GM12878 (cell line): Measurements from ENCODE around the gene OR52D1. TPM values are rescaled to one million over a fixed set of nuclear protein-coding genes. Genes with fewer than 3 reads are reported as not detected.
A peak's percentile ranks its signal among the peaks of the same experiment; 100 is the strongest.

ENCODE experiments used
- ATAC-seq: fragments of 200-7000 bp; cut with Tn5 transposase; 3 replicates; pipeline ENCODE4 v1.9.1; 2020; ENCODE audit warnings: mild to moderate bottlenecking, moderate library complexity
- BruUV-seq: library from RNA; stranded (reverse); fragments of 400-500 nt; replicated peaks from 2 replicates; lab custom pipeline; 2021; lab: Mats Ljungman, UMichigan
- CTCF ChIA-PET: fragments of 300-600 bp; sonication (Branson Sonifier 250); formaldehyde crosslinking; extraction: SDS; loops from one replicate; lab custom pipeline; 2021; ENCODE audit warnings: inconsistent platforms; lab: Yijun Ruan, JAX
- POLR2A ChIA-PET: fragments of 350-600 bp; formaldehyde crosslinking; extraction: SDS; loops from one replicate; lab custom pipeline; 2021; ENCODE audit warnings: inconsistent platforms; lab: Charles Lee
- RAD21 ChIA-PET: fragments of 300-600 bp; sonication (Branson Sonifier 250); formaldehyde crosslinking; loops from one replicate; lab custom pipeline; 2023; ENCODE audit warnings: antibody characterized with exemption; ENCODE audit not compliant: unreplicated experiment; lab: Charles Lee
- SMC1A ChIA-PET: fragments of 300-600 bp; sonication (Branson Sonifier 250); formaldehyde crosslinking; loops from one replicate; lab custom pipeline; 2023; ENCODE audit not compliant: unreplicated experiment, uncharacterized antibody; lab: Charles Lee
- DNase-seq: peaks from one replicate; pipeline ENCODE4 v3.0.0-alpha.2; 2011; ENCODE audit warnings: low read depth, low spot score
- FAIRE-seq: peaks from 3 replicates; lab custom pipeline; 2011; peaks lifted over from hg19 to GRCh38; lab: Jason Lieb, UNC
- H2AFZ ChIP-seq: 2 replicates; pipeline ENCODE4 v1.6.0; 2011; ENCODE audit warnings: low read depth, low read length, control low read depth; ENCODE audit not compliant: control insufficient read depth
- H3K27ac ChIP-seq: 2 replicates; pipeline ENCODE4 v1.5.1; 2011; ENCODE audit warnings: control low read depth; ENCODE audit not compliant: control insufficient read depth, insufficient read depth
- H3K27me3 ChIP-seq, 2 experiments: replicated peaks in 1 of 2; 2 replicates each; pipeline versions ENCODE4 v1.6.0 to v1.6.1; 2011; ENCODE audit warnings: low read length in 1 of 2; ENCODE audit not compliant: control insufficient read depth in 2 of 2, insufficient read depth in 2 of 2
- H3K36me3 ChIP-seq, 2 experiments: 2 replicates each; pipeline ENCODE4 v1.5.1; 2011; ENCODE audit warnings: low read length in 1 of 2; ENCODE audit not compliant: control insufficient read depth in 2 of 2, insufficient read depth in 2 of 2
- H3K4me1 ChIP-seq: 2 replicates; pipeline ENCODE4 v1.6.1; 2011; ENCODE audit warnings: mild to moderate bottlenecking, low read length, moderate library complexity, mixed read lengths; ENCODE audit not compliant: control insufficient read depth, insufficient read depth
- H3K4me2 ChIP-seq: 2 replicates; pipeline ENCODE4 v1.6.0; 2011; ENCODE audit warnings: control low read depth; ENCODE audit not compliant: control insufficient read depth, insufficient read depth
- H3K4me3 ChIP-seq: fragments of 200-600 bp; sonication (generic); 2 replicates; pipeline ENCODE4 v1.5.1; 2016
- H3K79me2 ChIP-seq: 2 replicates; pipeline ENCODE4 v1.6.0; 2011; ENCODE audit warnings: low read length; ENCODE audit not compliant: control insufficient read depth, insufficient read depth
- H3K9ac ChIP-seq: 2 replicates; pipeline ENCODE4 v1.8.0; 2011; ENCODE audit warnings: low read length, control low read depth, mixed read lengths; ENCODE audit not compliant: control insufficient read depth, insufficient read depth
- H3K9me3 ChIP-seq: replicated peaks from 3 replicates; pipeline ENCODE4 v1.5.1; 2011; ENCODE audit warnings: mild to moderate bottlenecking, low read length; ENCODE audit not compliant: control insufficient read depth, insufficient read depth
- H4K20me1 ChIP-seq: 2 replicates; pipeline ENCODE4 v1.6.0; 2011; ENCODE audit not compliant: control insufficient read depth, insufficient read depth
- ATF7 ChIP-seq: fragments of 450-650 bp; IDR thresholded peaks from 2 replicates; pipeline ENCODE4 v1.6.1; 2016; ENCODE audit warnings: low read depth, mild to moderate bottlenecking
- BACH1 ChIP-seq: fragments of 450-650 bp; IDR thresholded peaks from 2 replicates; pipeline ENCODE4 v1.6.1; 2017; ENCODE audit warnings: mild to moderate bottlenecking, borderline replicate concordance
- CHD2 ChIP-seq: IDR thresholded peaks from 2 replicates; pipeline ENCODE4 v1.6.1; 2011; ENCODE audit warnings: low read depth, low read length, improper control_type of control experiment, borderline replicate concordance
- HDAC2 ChIP-seq: fragments of 200-600 bp; sonication (generic); IDR thresholded peaks from 2 replicates; pipeline ENCODE4 v1.6.1; 2017
- JUNB ChIP-seq: IDR thresholded peaks from 2 replicates; pipeline ENCODE4 v1.6.1; 2016; ENCODE audit warnings: antibody characterized with exemption, mild to moderate bottlenecking
- KAT2A ChIP-seq: conservative IDR thresholded peaks from 2 replicates; pipeline ENCODE4 v1.6.1; 2011; ENCODE audit warnings: low read depth, low read length; ENCODE audit not compliant: control insufficient read depth
- PAX5 ChIP-seq: IDR thresholded peaks from 2 replicates; pipeline ENCODE4 v1.6.1; 2011; ENCODE audit warnings: low read depth, low read length, borderline replicate concordance
- PML ChIP-seq: IDR thresholded peaks from 2 replicates; pipeline ENCODE4 v1.6.1; 2012; ENCODE audit warnings: low read length, inconsistent platforms
- RAD21 ChIP-seq: IDR thresholded peaks from 2 replicates; pipeline ENCODE4 v1.6.1; 2011; ENCODE audit warnings: mild to moderate bottlenecking, low read depth, low read length, moderate library complexity; ENCODE audit not compliant: insufficient read depth
- SMC3 ChIP-seq: IDR thresholded peaks from 2 replicates; pipeline ENCODE4 v1.6.1; 2011; ENCODE audit warnings: low read length, improper control_type of control experiment, borderline replicate concordance
- SREBF2 ChIP-seq: IDR thresholded peaks from 2 replicates; pipeline ENCODE4 v1.6.1; 2012; ENCODE audit warnings: mild to moderate bottlenecking, low read length
- TCF12 ChIP-seq: IDR thresholded peaks from 2 replicates; pipeline ENCODE4 v1.6.1; 2011; ENCODE audit warnings: low read depth, mild to moderate bottlenecking, low read length
- YBX1 ChIP-seq: fragments of 450-650 bp; IDR thresholded peaks from 2 replicates; pipeline ENCODE4 v1.6.1; 2016; ENCODE audit warnings: antibody characterized with exemption
- YY1 ChIP-seq: IDR thresholded peaks from 2 replicates; pipeline ENCODE4 v1.6.1; 2011; ENCODE audit warnings: low read depth, mild to moderate bottlenecking, low read length
- WGBS: methylation state at CpG from one replicate; pipeline ENCODE4 v1.1.6; 2016; ENCODE audit warnings: low lambda C conversion rate; ENCODE audit not compliant: insufficient replicate concordance, insufficient coverage; ENCODE audit errors: missing lambda C conversion rate; 5-methylcytosine and 5-hydroxymethylcytosine counted together
- in situ Hi-C: fragments of 300-500 bp; cut with MboI; formaldehyde crosslinking; loops from 9 replicates; pipeline ENCODE4 v1.14.3; 2018; ENCODE audit warnings: mixed read lengths
- intact Hi-C: fragments of 100-400 bp; cut with micrococcal nuclease; formaldehyde crosslinking; loops from one replicate; pipeline ENCODE4 v1.14.2; 2022; ENCODE audit not compliant: unreplicated experiment
- polyA plus RNA-seq, 11 experiments: library from polyadenylated mRNA; depleted of rRNA in 4 of 11; unstranded in 6 of 11; stranded (reverse) in 5 of 11; fragments of >200 nt; fragmentation: Nextera tagmentation in 4 of 11; fragmentation: Illumina TruSeq in 1 of 11; extraction: Ambion mirVana in 4 of 11; extraction: Trizol in 1 of 11; gene quantifications; 1 replicate in 1 of 11; 2 replicates in 10 of 11; pipeline versions ENCODE4 v1.2.1 to v1.2.3, GENCODE V29; 2011 to 2016; ENCODE audit warnings: inconsistent platforms in 2 of 11, missing spikeins in 2 of 11, low read depth in 1 of 11
- total RNA-seq, 4 experiments: library from RNA; depleted of rRNA in 3 of 4; stranded (reverse); fragments of >200 nt in 3 of 4; fragmentation: Illumina TruSeq in 1 of 4; extraction: Trizol in 1 of 4; gene quantifications; 2 replicates each; pipeline versions ENCODE4 v1.2.1 to v1.2.3, GENCODE V29; 2013 to 2021
- TF ChIP-seq, protein P1 (sequence below): fragments of 450-650 bp; IDR thresholded peaks from 2 replicates; pipeline ENCODE4 v1.6.1; 2016; ENCODE audit warnings: mild to moderate bottlenecking
- TF ChIP-seq, protein P2 (sequence below): IDR thresholded peaks from 2 replicates; pipeline ENCODE4 v1.6.1; 2011; ENCODE audit warnings: borderline replicate concordance, low read depth, mild to moderate bottlenecking, moderate library complexity, low read length; ENCODE audit not compliant: insufficient read depth, poor library complexity, severe bottlenecking
- TF ChIP-seq, protein P3 (sequence below), 3 experiments: IDR thresholded peaks in 2 of 3; conservative IDR thresholded peaks in 1 of 3; 2 replicates each; pipeline ENCODE4 v1.5.1; 2011; ENCODE audit warnings: low read depth in 3 of 3, low read length in 3 of 3, mild to moderate bottlenecking in 3 of 3, control low read depth in 2 of 3, moderate library complexity in 2 of 3, inconsistent platforms in 1 of 3, mixed read lengths in 1 of 3; ENCODE audit not compliant: control insufficient read depth in 2 of 3, insufficient read depth in 1 of 3; ENCODE audit errors: extremely low read depth in 1 of 3

The OR52D1 gene
- total and polyA plus RNA-seq, 10 of the 15 experiments (the other 5 are each of a cell fraction or from before 2014, with no cell fraction given) = not detected

- 2% methylated on average over 2 of the region's 2 CpGs for WGBS
- in situ Hi-C loops = no loop called here
- Histone ChIP-seq H3K27ac (no peak overlapping the region), H3K79me2 (no peaks in the 10 kb centered on the region), H3K36me3 (no peaks in the 10 kb centered on the region), H3K4me1 (no peaks in the 10 kb centered on the region), H3K9me3 (no peaks in the 10 kb centered on the region), H3K9ac (no peak overlapping the region), H3K4me2 (no peak overlapping the region), H3K27me3 (no peaks in the 10 kb centered on the region; a peak in 1 of 4 replicates), H4K20me1 (no peaks in the 10 kb centered on the region), H2AFZ (no peak overlapping the region), H3K4me3 (no peak overlapping the region)
- FAIRE-seq (peak; percentile 35), DNase-seq (no peak), ATAC-seq (peak; percentile 90)
- BruUV-seq = no TSS peak
- CTCF ChIA-PET = interaction anchor here (0.6 to 3.4 kb wide), 27 partner anchors 9 to 878 kb away, joined by 3 to 20 read pairs (median 6); partner anchors contain the start of genes OR52N2 and TRIM5
- RAD21 ChIA-PET = interaction anchor here (0.7 to 2.4 kb wide), 9 partner anchors 23 to 415 kb away, joined by 3 to 13 read pairs (median 6); partner anchors contain the start of gene TRIM5
- POLR2A ChIA-PET = no interaction called here
- intact Hi-C loops = loop anchor here (1.0 to 5.0 kb wide), 3 partner anchors 77 to 332 kb away; partner anchors contain the start of gene OR52N2
- TF ChIP-seq, protein P1, sequence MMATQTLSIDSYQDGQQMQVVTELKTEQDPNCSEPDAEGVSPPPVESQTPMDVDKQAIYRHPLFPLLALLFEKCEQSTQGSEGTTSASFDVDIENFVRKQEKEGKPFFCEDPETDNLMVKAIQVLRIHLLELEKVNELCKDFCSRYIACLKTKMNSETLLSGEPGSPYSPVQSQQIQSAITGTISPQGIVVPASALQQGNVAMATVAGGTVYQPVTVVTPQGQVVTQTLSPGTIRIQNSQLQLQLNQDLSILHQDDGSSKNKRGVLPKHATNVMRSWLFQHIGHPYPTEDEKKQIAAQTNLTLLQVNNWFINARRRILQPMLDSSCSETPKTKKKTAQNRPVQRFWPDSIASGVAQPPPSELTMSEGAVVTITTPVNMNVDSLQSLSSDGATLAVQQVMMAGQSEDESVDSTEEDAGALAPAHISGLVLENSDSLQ = no peak
- no peak for TF ChIP-seq ATF7
- TF ChIP-seq CHD2 = no peak
- TF ChIP-seq HDAC2 = no peak
- TF ChIP-seq, protein P2, sequence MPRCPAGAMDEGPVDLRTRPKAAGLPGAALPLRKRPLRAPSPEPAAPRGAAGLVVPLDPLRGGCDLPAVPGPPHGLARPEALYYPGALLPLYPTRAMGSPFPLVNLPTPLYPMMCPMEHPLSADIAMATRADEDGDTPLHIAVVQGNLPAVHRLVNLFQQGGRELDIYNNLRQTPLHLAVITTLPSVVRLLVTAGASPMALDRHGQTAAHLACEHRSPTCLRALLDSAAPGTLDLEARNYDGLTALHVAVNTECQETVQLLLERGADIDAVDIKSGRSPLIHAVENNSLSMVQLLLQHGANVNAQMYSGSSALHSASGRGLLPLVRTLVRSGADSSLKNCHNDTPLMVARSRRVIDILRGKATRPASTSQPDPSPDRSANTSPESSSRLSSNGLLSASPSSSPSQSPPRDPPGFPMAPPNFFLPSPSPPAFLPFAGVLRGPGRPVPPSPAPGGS = no peak
- no peak for TF ChIP-seq SREBF2
- TF ChIP-seq PML = no peak
- TF ChIP-seq SMC3 = peak; percentile 93
- no peak for TF ChIP-seq TCF12
- no peak for TF ChIP-seq YBX1
- no peak for TF ChIP-seq BACH1
- no peak for TF ChIP-seq KAT2A
- peak; percentile 46; the same call in 1 of the 2 replicates for TF ChIP-seq YY1
- no peak for TF ChIP-seq JUNB
- TF ChIP-seq PAX5 = no peak
- TF ChIP-seq, protein P3, sequence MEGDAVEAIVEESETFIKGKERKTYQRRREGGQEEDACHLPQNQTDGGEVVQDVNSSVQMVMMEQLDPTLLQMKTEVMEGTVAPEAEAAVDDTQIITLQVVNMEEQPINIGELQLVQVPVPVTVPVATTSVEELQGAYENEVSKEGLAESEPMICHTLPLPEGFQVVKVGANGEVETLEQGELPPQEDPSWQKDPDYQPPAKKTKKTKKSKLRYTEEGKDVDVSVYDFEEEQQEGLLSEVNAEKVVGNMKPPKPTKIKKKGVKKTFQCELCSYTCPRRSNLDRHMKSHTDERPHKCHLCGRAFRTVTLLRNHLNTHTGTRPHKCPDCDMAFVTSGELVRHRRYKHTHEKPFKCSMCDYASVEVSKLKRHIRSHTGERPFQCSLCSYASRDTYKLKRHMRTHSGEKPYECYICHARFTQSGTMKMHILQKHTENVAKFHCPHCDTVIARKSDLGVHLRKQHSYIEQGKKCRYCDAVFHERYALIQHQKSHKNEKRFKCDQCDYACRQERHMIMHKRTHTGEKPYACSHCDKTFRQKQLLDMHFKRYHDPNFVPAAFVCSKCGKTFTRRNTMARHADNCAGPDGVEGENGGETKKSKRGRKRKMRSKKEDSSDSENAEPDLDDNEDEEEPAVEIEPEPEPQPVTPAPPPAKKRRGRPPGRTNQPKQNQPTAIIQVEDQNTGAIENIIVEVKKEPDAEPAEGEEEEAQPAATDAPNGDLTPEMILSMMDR (IDR thresholded peaks at IDR 0.05 in 2 of 3, conservative IDR thresholded peaks at IDR 0.05 in 1 of 3; ENCODE audit: control insufficient read depth in 2 of 3, extremely low read depth in 1 of 3, insufficient read depth in 1 of 3, low read depth in 3 of 3, low read length in 3 of 3) = peak; percentile 69 to 83 (median 75)
- TF ChIP-seq RAD21 = peak; percentile 72
- SMC1A ChIA-PET = interaction anchor here (0.7 to 2.3 kb wide), 10 partner anchors 9 to 415 kb away, joined by 3 to 10 read pairs (median 6); no protein-coding TSS in a partner anchor
These were observed 12.2 kb upstream of the OR52D1 start for GRCh38 chr11:5476186-5476819.
